Mesodermal cell (in vitro differentiated cells): Measurements from ENCODE around the gene HOXA11.

Experiments used
- H3K27ac ChIP-seq: 2 replicates; pipeline ENCODE4 v1.7.0; 2013; ENCODE audit warnings: mild to moderate bottlenecking, low read depth, low read length, moderate library complexity; ENCODE audit not compliant: severe bottlenecking
- H3K36me3 ChIP-seq: 2 replicates; pipeline ENCODE4 v1.7.1; 2013; ENCODE audit warnings: mild to moderate bottlenecking, low read length, moderate library complexity; ENCODE audit not compliant: control insufficient read depth, insufficient read depth
- H3K4me1 ChIP-seq: one replicate; pipeline ENCODE4 v1.7.1; 2013; ENCODE audit warnings: mild to moderate bottlenecking, low read length; ENCODE audit not compliant: insufficient read depth, control insufficient read depth, poor library complexity, severe bottlenecking
- H3K4me3 ChIP-seq: 2 replicates; pipeline ENCODE4 v1.7.0; 2013; ENCODE audit warnings: low read length, control low read depth, mild to moderate bottlenecking; ENCODE audit not compliant: insufficient read depth, poor library complexity, severe bottlenecking; ENCODE audit errors: extremely low read depth
- H3K9me3 ChIP-seq: 2 replicates; pipeline ENCODE4 v1.7.1; 2013; ENCODE audit warnings: mild to moderate bottlenecking, low read length, moderate library complexity; ENCODE audit not compliant: control insufficient read depth
- WGBS, 2 experiments: methylation state at CpG; one replicate each; pipeline ENCODE4 v1.1.5; 2013; ENCODE audit warnings: missing lambda C conversion rate in 2 of 2; ENCODE audit not compliant: insufficient coverage in 2 of 2; 5-methylcytosine and 5-hydroxymethylcytosine counted together

Gene HOXA11

GRCh38 chr7:27157702-27158431, 27.2 kb downstream of the HOXA11 start:
- peaks cover 7% of the 10 kb centered on the region for H3K4me1 ChIP-seq
- no peaks in the 10 kb centered on the region for H3K36me3 ChIP-seq
- no peak overlapping the region for H3K4me3 ChIP-seq
- WGBS, 2 experiments, result 35 to 39% methylated on average over 17 to 26 of the region's 30 CpGs
- no peak overlapping the region for H3K27ac ChIP-seq
- H3K9me3 ChIP-seq, result no peaks in the 10 kb centered on the region

GRCh38 chr7:27156916-27157701, 27.9 kb downstream of the HOXA11 start:
- no peak overlapping the region for H3K4me3 ChIP-seq
- no peaks in the 10 kb centered on the region for H3K9me3 ChIP-seq
- H3K4me1 ChIP-seq, result peaks cover 7% of the 10 kb centered on the region
- H3K36me3 ChIP-seq, result no peaks in the 10 kb centered on the region
- 28 to 39% methylated on average over 9 to 22 of the region's 30 CpGs for WGBS, 2 experiments
- H3K27ac ChIP-seq, result no peak overlapping the region

GRCh38 chr7:27156508-27156898, 28.5 kb downstream of the HOXA11 start, which contains the start of gene HOXA7:
TSS of gene HOXA7 (minus strand) at chr7:27156675. CDS start at chr7:27156545, 130 bp downstream.
- Histone ChIP-seq H3K9me3 (no peaks in the 10 kb centered on the region), H3K36me3 (no peaks in the 10 kb centered on the region), H3K4me1 (peaks cover 7% of the 10 kb centered on the region), H3K27ac (no peak within 1 kb of the TSS), H3K4me3 (peak within 1 kb of the TSS; percentile 23)
- 4 to 6% methylated on average over 23 of the region's 33 CpGs for WGBS, 2 experiments

- 4 to 6% methylated on average over 51 to 57 of the region's 63 CpGs for WGBS, 2 experiments
- Histone ChIP-seq H3K36me3 (no peaks in the 10 kb centered on the region), H3K27ac (no peak overlapping the region), H3K9me3 (no peaks in the 10 kb centered on the region), H3K4me3 (peak overlapping the region; percentile 23), H3K4me1 (peaks cover 2% of the 10 kb centered on the region)
Observed at GRCh38 chr7:27155816-27156507, 29.1 kb downstream of the HOXA11 start.

- H3K9me3 ChIP-seq, result no peaks in the 10 kb centered on the region
- no peak overlapping the region for H3K27ac ChIP-seq
- H3K4me3 ChIP-seq, result peak overlapping the region; percentile 2
- 9 to 21% methylated on average over 14 to 24 of the region's 48 CpGs for WGBS, 2 experiments
- no peaks in the 10 kb centered on the region for H3K36me3 ChIP-seq
- H3K4me1 ChIP-seq, result peaks cover 2% of the 10 kb centered on the region
Observed at GRCh38 chr7:27154901-27155815, 29.9 kb downstream of the HOXA11 start.

GRCh38 chr7:27154369-27154768, 30.7 kb downstream of the HOXA11 start:
- H3K4me3 ChIP-seq, result no peak overlapping the region
- no peak overlapping the region for H3K27ac ChIP-seq
- H3K36me3 ChIP-seq, result no peaks in the 10 kb centered on the region
- H3K9me3 ChIP-seq, result no peaks in the 10 kb centered on the region
- WGBS, 2 experiments, result 33 to 52% methylated on average over 4 to 10 of the region's 10 CpGs
- H3K4me1 ChIP-seq, result peaks cover 2% of the 10 kb centered on the region

- peaks cover 2% of the 10 kb centered on the region for H3K4me1 ChIP-seq
- H3K36me3 ChIP-seq, result no peaks in the 10 kb centered on the region
- WGBS, 2 experiments, result 27 to 29% methylated on average over 2 to 3 of the region's 3 CpGs
- H3K27ac ChIP-seq, result no peak overlapping the region
- no peaks in the 10 kb centered on the region for H3K9me3 ChIP-seq
- no peak overlapping the region for H3K4me3 ChIP-seq
Observed at GRCh38 chr7:27153526-27153925, 31.5 kb downstream of the HOXA11 start.

- 5 to 21% methylated on average over 11 to 13 of the region's 22 CpGs for WGBS, 2 experiments
- Histone ChIP-seq H3K9me3 (no peaks in the 10 kb centered on the region), H3K4me3 (no peak overlapping the region), H3K27ac (no peak overlapping the region), H3K4me1 (peaks cover 2% of the 10 kb centered on the region), H3K36me3 (no peaks in the 10 kb centered on the region)
Observed at GRCh38 chr7:27152816-27153442, 32.1 kb downstream of the HOXA11 start.

- WGBS, 2 experiments, result 3 to 6% methylated on average over 40 to 44 of the region's 53 CpGs
- no peak within 1 kb of the TSS for H3K27ac ChIP-seq
- peaks cover 2% of the 10 kb centered on the region for H3K4me1 ChIP-seq
- no peaks in the 10 kb centered on the region for H3K9me3 ChIP-seq
- H3K36me3 ChIP-seq, result no peaks in the 10 kb centered on the region
- H3K4me3 ChIP-seq, result peak within 1 kb of the TSS; percentile 21
Observed at GRCh38 chr7:27151931-27152815, 32.9 kb downstream of the HOXA11 start, which contains the start of gene HOXA3. TSS of gene HOXA3 (minus strand) at chr7:27152583. CDS start at chr7:27110640, 41,943 bp downstream.
